NCI-H82 treated with DMSO at 0.1 percent for 48 hours (cell line): ENCODE data around the gene DMKN.

Experiments used
- DNase-seq: peaks from one replicate; lab custom pipeline; 2025; ENCODE audit not compliant: unreplicated experiment; lab: John Stamatoyannopoulos, UW

Gene DMKN

GRCh38 chr19:35528218-35529038 lies 15.0 kb upstream of the DMKN start, which contains the start of gene SBSN:
SBSN (minus strand) TSS chr19:35528311; CDS start chr19:35528281, 30 bp downstream.
- no peak for DNase-seq

- DNase-seq: no peak
These were observed 12.4 kb upstream of the DMKN start for GRCh38 chr19:35525873-35526272.

- no peak for DNase-seq
These were observed 10.9 kb upstream of the DMKN start for GRCh38 chr19:35524181-35524837.

GRCh38 chr19:35522745-35523327 lies 9.4 kb upstream of the DMKN start:
- no peak for DNase-seq

GRCh38 chr19:35521124-35521743 lies 7.8 kb upstream of the DMKN start:
- DNase-seq: no peak

GRCh38 chr19:35519291-35519690 lies 5.8 kb upstream of the DMKN start:
- no peak for DNase-seq

- DNase-seq: no peak
These were observed 4.9 kb upstream of the DMKN start for GRCh38 chr19:35518313-35518712.

- DNase-seq: no peak
These were observed 3.9 kb upstream of the DMKN start for GRCh38 chr19:35517342-35517741.

- DNase-seq: no peak
These were observed 2.9 kb upstream of the DMKN start for GRCh38 chr19:35516310-35516709.

GRCh38 chr19:35514282-35514809 lies 897 bp upstream of the DMKN start:
- DNase-seq: no peak

GRCh38 chr19:35512831-35513627 lies 420 bp downstream of the DMKN start:
- DNase-seq: no peak

GRCh38 chr19:35511337-35511736 lies 2.1 kb downstream of the DMKN start:
- no peak for DNase-seq

GRCh38 chr19:35510626-35510964 lies 2.9 kb downstream of the DMKN start:
- no peak for DNase-seq

GRCh38 chr19:35509861-35510625 lies 3.4 kb downstream of the DMKN start:
- DNase-seq: no peak

- DNase-seq: no peak
These were observed 4.3 kb downstream of the DMKN start for GRCh38 chr19:35509018-35509652.

GRCh38 chr19:35508129-35508528 lies 5.3 kb downstream of the DMKN start:
- DNase-seq: no peak

GRCh38 chr19:35507561-35507960 lies 5.9 kb downstream of the DMKN start:
- DNase-seq: no peak

GRCh38 chr19:35506011-35506410 lies 7.4 kb downstream of the DMKN start:
- no peak for DNase-seq

GRCh38 chr19:35502751-35503150 lies 10.7 kb downstream of the DMKN start:
- DNase-seq: no peak
